Stimulated activated CD4-positive, alpha-beta T cell treated with anti-CD3 and anti-CD28 coated beads, Interleukin-15, amount 100 ng/mL, for 48 hours (primary cell): ENCODE data around the gene TRIM65.
"Not testable (repeated sequence)": the region's sequence is repeated elsewhere in the genome, so short reads cannot be mapped to it uniquely, and the experiment has no call there.

Source experiments
- DNase-seq, 2 donors: peaks; one replicate each; pipeline ENCODE4 v3.0.0-alpha.2; 2020; ENCODE audit warnings: low read depth in 2 of 2

The TRIM65 gene

DNA sequence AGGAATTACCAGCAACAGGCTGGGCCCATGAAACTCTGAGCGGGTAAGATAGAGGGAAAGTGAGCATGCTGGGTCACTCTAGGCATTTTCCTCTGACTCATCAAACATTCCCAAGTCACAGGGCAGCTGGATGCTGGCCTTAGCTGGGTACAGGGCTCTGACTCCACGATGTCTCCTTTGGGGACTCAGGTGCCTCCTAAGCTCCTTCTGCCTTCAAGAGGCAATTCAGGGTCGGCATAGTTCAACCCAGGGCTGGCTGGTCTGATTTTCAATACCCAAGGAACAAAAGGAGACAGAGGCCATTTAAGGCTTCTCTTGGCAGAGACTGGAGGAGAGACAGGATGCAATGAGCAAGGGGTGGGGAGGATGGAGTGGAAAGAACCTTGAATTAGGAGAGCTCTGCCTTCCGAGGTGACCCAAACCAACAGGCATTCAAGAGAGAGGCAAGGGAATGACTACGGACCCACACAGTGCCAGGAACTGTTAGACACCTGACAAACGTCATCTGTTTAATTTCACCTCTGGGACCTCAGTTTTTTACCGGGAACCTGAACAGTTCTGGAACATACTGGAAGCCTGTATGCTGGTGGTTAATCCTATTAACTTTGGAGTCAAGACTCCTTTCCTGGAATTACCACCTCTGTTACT lies 42.5 kb downstream of the TRIM65 start:
- DNase-seq = no peak

GRCh38 chr17:75853433-75853832 lies 43.3 kb downstream of the TRIM65 start:
- DNase-seq = no peak

DNA sequence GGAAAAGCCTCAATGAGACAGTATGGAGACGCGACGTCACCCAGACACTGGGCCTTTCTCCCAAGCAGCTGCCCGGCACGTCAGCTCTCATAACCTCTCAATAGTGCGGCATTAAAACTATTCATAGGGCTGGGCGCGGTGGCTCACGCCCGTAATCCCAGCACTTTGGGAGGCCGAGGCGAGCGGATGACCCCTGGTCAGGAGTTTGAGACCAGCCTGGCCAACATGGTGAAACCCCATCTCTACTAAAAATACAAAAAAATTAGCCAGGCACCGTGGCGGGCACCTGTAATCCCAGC lies 45.1 kb downstream of the TRIM65 start:
- DNase-seq = not testable (repeated sequence)

- DNase-seq = no peak
Measured at GRCh38 chr17:75850928-75851692, 45.6 kb downstream of the TRIM65 start.

DNA sequence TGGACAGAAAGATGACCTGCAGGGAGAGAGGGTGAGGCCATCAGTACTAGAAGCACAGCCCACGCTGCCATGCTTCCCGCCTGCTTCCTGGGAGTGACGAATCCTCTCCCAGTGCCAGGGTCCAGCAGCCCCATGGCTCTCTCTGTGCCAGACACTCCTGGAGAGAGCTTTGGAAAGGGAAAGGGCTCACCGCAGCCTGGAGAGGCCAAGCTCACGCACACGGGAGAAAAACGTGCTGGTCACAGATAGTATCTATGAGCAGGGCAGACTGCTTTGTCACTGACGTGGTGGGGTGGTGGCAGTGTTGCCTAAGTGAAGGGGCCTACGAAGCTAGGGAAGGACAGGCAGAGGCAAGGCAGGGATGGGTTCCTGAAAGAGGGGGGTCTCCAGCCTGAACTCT lies 47.0 kb downstream of the TRIM65 start:
- DNase-seq = no peak

DNA sequence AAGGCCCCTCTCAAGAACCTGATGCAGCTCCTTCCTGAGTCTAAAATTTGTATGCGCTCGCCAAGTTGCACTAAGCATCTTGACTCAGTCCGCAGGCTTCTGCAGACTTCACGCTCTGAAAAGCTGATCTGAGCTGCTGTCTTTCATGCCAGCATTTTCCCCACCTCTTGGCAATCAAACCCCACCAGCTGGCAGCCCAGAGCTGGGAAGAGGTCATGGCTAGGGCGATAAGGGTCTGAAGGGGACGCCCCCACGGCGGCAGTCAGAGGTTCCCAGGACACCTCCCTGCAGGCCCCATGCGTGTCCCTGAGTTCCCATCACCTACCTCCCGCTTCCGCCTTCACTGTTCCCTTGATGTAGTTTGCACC lies 47.5 kb downstream of the TRIM65 start:
- DNase-seq = no peak

- DNase-seq = peak; percentile 62 to 78
Measured at GRCh38 chr17:75848523-75849278, 48.0 kb downstream of the TRIM65 start.

- DNase-seq = no peak
Measured at GRCh38 chr17:75847614-75848522, 48.9 kb downstream of the TRIM65 start.

GRCh38 chr17:75846692-75847613 lies 49.8 kb downstream of the TRIM65 start:
- no peak for DNase-seq

DNA sequence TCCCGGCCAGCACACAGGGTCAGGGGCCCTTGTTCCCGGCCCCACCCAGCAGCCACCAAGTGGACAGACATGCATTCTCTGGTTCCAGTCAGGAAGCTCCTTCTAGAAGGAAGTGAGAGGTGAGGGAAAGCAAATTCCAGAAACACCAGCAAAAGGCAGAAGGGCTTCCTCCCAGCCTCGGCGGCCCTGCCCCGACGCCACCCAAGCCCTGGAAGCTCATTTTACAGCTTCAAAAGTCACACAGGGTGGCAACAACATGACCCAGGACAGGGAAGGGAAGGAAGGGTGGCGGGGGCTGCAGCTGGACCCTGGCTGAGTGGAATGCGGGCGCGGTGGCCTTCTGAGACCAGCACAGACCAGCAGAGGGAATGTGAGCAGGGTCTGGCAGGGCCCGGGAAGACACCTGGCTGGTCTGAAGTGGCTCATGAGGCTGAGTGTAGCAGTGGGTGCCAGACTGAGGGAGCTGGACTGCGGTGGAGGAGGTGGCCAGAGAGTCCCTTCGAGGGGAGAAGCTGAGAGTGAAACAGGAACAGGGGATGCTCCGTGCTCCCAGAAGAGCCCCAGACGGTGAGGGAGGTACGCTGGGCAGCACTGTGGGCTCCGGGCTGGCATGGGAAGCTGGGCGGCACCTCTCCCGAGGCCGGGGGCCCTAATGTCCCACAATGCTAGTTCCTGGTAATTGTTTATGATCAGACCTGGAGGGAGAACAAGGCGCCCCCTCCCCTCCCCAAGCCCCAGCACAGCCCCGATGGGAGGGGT lies 50.6 kb downstream of the TRIM65 start:
- DNase-seq = no peak

GRCh38 chr17:75845058-75845711 lies 51.6 kb downstream of the TRIM65 start:
- peak; percentile 64 to 67 for DNase-seq

DNA sequence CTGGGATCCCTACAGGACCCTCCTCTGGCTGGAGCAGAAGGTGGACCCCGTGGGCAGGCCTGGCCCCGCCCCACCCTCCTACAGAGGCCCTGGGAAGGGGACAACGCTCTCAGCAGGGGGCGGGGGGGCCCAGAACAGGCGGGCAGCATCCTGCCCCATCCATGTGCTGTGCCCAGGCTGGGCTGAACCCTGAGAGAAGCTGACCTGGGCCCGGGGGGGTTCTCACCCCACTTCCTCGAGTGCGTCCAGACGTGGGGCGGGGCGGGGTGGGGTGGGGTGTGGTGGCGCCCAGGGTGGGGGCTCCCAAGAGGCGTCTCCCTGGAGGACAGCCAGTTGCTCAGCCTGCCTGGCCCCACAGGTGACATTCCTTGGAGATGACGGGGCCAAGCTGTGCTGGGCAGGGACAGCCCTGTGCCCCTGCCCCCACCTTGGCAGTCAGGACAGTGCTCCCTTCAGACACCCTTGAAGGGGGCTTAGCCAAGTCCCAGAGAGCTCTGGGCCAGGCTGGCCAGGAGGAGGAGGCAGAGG lies 52.2 kb downstream of the TRIM65 start:
- DNase-seq = no peak

- DNase-seq = no peak
Measured at GRCh38 chr17:75843577-75844529, 52.9 kb downstream of the TRIM65 start, which contains the start of gene UNC13D. TSS of gene UNC13D (minus strand) at chr17:75844404. CDS start at chr17:75844337, 67 bp downstream.

- no peak for DNase-seq
Measured at GRCh38 chr17:75842963-75843576, 53.7 kb downstream of the TRIM65 start.

- DNase-seq = no peak
Measured at GRCh38 chr17:75842411-75842810, 54.3 kb downstream of the TRIM65 start.

GRCh38 chr17:75840799-75841164 lies 56.0 kb downstream of the TRIM65 start:
- DNase-seq = no peak

DNA sequence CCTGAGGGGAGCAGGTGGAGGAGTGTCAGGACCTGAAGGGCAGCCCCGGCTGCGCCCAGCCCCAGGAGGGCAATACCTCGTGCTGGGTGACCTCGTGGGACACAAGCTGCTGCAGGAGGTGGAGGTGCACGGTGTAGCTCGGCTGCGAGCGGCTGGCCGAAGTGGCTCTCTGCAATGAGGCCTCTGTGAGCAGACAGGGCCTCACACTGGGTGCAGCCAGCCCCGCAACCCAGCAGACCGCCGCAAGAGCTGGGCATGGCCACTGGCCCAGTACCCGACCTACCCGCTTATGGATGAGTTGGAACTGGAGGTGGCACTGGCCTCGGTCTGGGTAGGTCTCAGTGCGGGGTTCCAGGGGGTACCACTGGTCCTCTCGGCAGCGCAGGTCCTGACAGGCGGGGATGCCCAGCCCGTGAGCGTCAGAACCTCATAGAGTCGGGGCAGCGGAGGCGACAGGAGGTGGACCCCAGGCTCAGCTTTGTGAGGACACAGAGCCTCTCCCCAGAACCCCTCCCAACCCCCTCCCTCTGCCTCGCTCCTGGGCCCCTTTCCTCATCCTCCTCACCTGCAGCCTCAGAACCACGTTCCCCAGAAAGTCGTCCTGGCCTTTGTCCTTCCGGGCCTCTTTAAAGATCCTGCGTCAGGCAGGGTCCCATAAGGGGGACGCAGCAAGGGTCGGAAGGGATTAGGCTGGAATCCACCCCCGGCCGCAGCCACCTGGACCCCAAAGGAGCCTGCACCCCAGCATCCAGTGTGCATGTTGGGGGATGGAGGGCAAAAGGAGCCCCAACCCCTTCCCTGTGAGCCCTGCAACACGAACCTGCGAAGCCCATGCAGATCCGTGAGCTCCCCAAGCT lies 56.6 kb downstream of the TRIM65 start:
- no peak for DNase-seq
